Stimulated activated CD8-positive, alpha-beta memory T cell treated with anti-CD3 and anti-CD28 coated beads, Interleukin-7, amount 100 ng/mL, for 4 hours (primary cell): ENCODE measurements around the gene PIM2.
A peak's percentile ranks its signal among the peaks of the same experiment; 100 is the strongest.

Source experiments
- DNase-seq, 2 donors: peaks; one replicate each; pipeline ENCODE4 v3.0.0-alpha.2; 2020; ENCODE audit warnings: low read depth in 2 of 2

PIM2 gene

DNA sequence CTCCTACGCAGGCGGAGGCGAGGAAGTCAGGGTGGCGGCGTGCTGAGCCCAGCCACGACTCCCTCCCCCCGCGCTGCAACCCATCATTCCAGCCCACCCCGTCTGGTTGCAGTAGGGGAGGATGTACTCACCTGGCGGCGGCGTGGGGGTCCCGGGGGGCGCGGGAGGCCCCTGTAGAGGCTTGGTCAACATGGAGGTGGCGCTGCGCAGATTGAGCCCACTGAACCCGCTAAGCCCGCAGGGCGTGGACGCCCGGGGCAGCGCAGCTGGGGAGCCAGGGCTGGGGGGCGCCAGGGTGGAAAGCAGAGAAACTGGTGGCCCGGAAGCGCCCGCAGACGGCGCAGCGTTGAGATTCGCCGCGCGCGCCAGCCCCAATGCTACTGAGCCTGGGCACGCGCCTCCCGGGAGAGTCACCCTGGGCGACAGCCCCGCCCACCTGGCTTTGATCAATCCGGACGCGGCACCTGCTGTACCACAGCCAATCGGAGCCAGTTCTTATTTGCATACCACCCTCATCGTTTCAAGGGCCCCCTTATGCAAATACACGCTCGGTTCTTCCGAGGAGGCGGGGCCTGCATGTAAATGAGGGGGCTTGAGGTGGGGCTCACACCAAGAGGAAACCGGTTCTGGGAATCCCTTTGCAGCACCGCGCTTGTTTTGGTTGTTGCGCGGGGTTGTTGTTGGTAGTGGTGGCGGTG is at the start of gene PIM2:
Gene PIM2, minus strand, starts transcription at position 382 of the 698 bp plus-strand sequence. Its CDS starts 190 bp downstream, at position 192.
- peak; percentile 88 for DNase-seq

GRCh38 chrX:48968377-48968776 is 49.6 kb upstream of the PIM2 start:
- no peak for DNase-seq

DNA sequence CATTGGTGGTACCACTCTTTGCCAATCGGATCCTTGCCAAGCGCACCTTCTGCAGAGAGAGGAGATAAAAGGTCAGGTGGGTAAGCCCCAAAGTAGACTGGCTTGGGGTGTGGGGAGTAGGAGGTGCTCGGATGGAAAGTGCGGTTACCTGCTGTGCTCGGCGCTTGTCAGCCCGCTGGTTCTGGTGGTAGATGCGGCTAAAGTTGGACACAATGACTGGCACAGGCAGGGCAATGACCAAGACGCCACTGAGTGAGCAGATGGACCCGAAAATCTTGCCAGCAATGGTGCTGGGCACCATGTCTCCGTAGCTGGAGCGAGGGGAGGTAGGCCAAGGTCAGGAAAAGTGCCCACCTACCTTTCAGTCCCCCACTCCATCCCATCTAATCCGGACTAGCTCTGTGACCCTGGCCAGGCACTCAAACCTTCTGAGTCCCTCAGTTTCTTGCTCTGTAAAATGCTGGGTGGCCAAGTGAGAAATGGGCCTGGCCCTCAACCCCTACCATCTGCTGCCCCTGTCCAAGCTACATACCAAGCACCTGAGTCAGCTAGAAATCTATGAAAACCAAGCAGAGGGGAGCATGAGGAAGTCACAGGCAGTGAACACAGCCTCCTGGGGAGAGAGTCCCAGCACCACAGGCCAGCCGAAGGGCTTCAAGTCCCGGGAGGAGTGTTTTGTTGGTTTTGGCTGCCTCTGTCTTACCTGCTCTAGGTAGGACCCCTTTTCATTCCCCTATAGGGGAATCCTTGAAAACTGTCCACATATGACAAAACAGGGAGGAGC is 48.2 kb upstream of the PIM2 start:
- no peak for DNase-seq

DNA sequence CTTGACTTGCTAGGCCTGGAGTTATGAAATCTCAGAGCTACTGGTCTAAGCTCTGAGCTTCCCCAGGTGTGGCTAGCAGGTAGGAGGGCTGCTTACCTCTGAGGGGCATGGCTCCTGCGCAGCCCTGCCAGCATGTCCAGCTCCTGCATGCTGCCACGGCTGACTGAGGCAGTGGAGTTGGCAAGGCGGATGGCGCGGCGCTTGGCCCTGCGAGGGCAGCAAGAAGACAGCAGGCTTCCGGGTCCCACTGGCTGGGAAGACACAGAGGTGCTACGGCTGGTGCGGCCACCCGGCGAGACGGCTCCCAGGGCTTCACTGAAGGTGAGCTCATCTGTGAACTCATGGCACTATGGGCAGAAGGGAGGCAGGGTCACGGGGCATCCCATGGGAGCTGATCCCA is 47.1 kb upstream of the PIM2 start:
- DNase-seq: no peak

DNA sequence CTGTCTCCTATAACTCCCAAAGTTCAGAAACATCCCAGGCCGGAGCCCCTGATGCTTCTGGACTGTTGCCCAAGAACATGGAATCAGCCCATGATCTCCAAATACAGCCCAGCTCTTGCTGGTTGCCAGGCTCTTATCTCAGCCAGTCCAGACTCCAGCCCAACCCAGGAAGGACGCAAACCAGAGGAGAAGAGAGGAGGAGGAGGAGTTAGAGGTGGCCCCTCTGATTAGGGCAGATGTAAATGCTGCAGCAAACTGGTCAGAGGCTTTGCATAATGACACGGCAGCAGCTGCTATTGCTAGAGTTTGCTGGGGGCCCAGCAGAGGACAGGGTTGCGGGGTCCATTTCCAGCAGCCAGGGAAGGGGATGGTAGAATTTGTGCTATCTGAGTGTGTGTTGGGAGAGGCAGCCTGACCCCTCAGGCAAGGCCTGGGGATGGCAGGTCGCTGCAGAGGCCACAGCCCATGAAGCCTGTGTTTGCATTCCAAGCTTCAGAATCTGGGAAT is 42.8 kb upstream of the PIM2 start:
- DNase-seq: no peak

DNA sequence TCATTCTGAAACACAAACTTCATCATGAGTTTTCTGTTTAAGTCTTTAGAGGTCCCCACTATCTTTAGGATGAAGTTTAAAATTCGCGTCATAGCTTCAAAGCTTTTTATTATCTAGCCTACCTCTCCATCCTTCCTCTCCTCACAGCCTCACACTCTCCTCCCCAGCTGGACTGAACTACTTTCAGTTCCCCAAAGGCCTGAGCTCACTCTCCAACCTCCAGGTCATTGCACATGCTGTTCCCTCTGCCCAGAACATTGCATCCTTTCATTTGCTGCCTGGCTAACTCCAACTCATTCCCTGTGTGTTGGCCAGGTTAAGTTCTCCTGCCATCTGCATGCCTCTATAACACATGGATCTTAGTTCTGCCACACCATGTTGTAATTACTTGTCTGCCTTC is 41.5 kb upstream of the PIM2 start:
- DNase-seq: no peak

GRCh38 chrX:48958635-48959094 is 39.8 kb upstream of the PIM2 start:
- DNase-seq: no peak

DNA sequence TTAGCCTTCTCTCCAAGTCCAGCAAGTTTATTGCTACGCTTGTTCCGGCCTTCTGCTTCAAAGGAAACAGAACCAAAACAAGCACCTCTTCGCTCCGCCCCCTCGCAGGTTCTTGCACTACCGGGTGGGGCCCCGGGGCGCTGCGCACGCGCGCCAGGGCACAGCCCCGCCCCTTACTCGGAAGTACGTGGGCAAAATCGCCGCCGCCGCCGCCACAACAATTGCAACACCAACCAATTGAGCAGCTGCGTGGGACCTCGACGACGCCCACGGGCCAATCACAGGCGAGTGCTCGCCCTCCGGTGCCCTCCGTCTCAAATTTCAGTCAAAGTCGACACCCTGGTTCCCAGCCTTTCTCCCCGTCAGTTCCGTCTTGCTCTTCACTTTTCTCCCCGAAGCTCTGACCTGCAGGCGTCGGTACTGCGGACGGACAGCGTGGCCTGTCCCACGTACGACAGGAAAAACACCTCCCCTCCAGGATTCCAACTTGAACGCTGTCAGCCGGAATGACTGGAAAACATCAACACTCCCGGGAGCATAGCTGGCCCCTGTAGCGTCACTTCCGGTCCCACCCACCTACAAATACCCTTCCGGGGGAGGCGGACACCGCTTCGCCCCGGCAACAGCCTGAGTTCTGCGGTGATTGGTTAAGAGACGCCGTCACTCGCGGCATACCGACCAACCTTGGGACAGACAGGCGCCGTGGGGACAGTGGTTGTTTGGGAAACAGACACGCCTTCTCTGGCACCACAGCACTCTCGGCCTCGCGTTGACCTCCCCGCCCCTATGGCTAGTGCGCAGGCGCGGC is 39.2 kb upstream of the PIM2 start:
- peak; percentile 90 for DNase-seq

GRCh38 chrX:48957477-48957826 is 38.6 kb upstream of the PIM2 start, which contains the start of gene OTUD5:
Gene OTUD5 (minus strand): TSS chrX:48957607. CDS start chrX:48957570, 37 bp downstream.
- peak; percentile 61 to 76 for DNase-seq

DNA sequence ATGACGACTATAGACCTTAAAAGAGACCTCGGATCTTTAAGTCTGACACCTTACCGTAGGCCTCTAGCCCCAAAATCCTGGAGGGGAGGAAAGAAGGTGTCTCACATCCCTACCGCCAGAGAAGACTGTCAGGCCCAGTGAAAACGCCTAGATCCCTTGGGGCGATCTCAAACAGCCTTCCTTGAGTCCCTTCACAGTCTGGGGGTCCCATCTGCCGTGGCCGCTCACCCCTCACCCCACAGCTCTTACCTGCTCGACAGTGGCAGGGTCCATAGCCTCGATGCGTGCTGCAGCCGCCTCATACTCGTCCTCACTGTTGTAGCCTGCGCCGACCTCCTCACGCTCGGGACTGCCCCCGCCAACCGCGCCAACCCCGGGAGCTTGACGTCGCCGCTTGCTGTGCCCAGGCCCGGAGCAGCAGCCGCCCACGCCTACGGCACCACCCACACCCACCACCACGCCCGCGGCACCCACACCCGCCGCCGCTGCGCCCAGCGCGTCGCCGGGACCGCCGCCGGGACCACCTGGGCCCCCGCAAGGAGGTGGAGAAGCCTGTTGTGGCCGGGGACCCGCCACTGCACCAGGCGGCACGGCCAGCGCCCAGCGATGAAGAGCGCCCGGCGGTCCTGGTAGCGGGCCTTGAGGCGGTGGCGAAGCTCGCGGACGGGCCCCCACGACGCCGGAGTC is 38.0 kb upstream of the PIM2 start:
- peak; percentile 36 to 61 for DNase-seq

GRCh38 chrX:48948589-48948988 is 29.8 kb upstream of the PIM2 start:
- DNase-seq: no peak

- DNase-seq: peak in 1 of 2 donors; percentile 23
Observed at GRCh38 chrX:48945517-48946348, 26.9 kb upstream of the PIM2 start.

GRCh38 chrX:48942895-48943294 is 24.1 kb upstream of the PIM2 start:
- no peak for DNase-seq

GRCh38 chrX:48940404-48940955 is 21.7 kb upstream of the PIM2 start:
- DNase-seq: no peak

GRCh38 chrX:48939524-48940228 is 20.9 kb upstream of the PIM2 start:
- no peak for DNase-seq

DNA sequence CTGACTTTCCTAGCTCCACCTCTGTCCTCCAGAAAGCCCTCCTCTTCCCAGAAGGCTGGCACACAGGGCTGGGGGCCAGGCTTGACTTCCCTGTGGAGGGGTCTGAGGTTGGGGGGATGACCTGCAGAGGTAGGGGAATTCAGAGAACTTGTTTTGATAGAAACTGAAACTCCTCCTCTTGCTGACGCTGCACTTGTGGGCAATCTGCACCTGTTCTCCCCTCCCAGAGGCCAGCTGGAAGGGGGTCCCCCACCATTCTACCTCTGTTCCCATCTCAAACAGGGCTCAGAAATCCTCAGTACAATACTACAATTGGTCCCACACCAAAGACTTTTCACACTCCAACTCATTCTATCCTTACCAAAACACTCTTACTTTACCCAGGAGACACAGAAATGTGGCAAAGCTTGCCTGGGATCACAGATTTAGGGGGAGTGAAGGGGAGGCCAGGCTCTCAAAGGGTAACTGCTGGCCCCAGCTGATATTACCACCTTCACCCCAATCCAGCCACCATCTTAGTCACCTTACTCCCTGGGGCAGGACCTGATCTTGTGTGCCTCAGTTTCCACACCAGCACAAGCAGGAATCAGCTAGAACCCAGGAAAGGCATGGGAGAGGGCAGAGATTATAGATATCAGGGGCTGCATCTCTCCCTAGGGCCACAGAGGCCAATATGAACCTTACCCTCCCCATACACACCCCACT is 20.0 kb upstream of the PIM2 start:
- peak in 1 of 2 donors; percentile 42 for DNase-seq

DNA sequence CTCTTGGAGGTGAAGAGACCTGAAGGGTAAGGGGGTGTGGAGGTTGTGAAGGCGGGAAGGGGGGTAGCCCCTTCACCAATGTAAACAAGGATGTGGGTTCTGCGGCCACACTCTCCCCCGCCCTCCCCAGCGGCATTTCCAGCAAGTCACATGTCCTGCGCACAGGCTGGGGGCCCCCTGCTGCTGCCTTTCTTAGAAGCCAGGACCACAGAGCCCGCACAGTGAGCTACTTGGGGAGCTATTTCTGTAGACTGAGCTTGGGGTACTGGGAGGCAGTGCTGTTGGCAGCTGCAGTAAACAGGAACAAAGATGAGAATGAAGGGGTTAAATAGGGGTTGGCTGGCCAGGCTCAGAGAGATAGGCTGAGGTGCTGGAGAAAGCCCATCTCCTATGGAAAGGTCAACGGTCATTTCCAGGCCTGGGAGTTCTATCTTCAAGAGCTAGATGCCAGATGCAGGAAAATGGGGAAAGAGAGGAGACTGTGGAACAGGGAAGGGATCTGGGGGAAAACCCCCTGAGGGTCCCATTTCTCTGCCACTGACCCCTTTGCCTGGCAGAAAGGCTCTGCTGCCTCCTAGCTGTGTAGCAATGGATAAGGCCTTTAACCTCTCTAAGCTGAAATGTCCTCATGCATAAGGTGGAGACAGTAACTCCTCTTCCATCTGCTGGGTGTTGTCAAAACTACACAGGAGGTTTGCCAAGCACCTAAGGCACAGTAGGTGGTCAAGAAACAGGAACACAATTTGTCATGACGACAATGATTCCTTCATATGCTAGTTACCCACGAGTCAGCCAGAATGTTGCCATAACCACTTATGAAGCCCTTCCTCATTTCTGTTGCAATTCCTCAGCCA is 18.5 kb upstream of the PIM2 start:
- DNase-seq: peak; percentile 84 to 89
